SK-N-SH (cell line): ENCODE data around the gene VIPR2. TPM values are rescaled to one million over a fixed set of nuclear protein-coding genes. Genes with fewer than 3 reads are reported as not detected.

Experiments
- CTCF ChIA-PET: fragments of 300-600, 350-600 bp; formaldehyde crosslinking; extraction: SDS; loops from one replicate; lab custom pipeline; 2021; lab: Yijun Ruan, JAX
- POLR2A ChIA-PET: fragments of 350-600 bp; sonication (Branson Sonifier 250); formaldehyde crosslinking; extraction: SDS; loops from one replicate; lab custom pipeline; 2020; ENCODE audit warnings: antibody characterized with exemption, inconsistent platforms; lab: Yijun Ruan, JAX
- DNase-seq: peaks from one replicate; pipeline ENCODE4 v3.0.0; 2012
- H2AFZ ChIP-seq: fragments of 200-600 bp; sonication (generic); 2 replicates; pipeline ENCODE4 v1.8.1; 2016; ENCODE audit warnings: antibody characterized with exemption, mild to moderate bottlenecking, low read depth
- H3F3A ChIP-seq: fragments of 200-600 bp; sonication (generic); replicated peaks from 2 replicates; pipeline ENCODE3; 2016; ENCODE audit warnings: antibody characterized with exemption, mild to moderate bottlenecking; ENCODE audit not compliant: insufficient read depth
- H3K27ac ChIP-seq, 2 experiments: fragments of 200-500 bp in 1 of 2; fragments of 200-600 bp in 1 of 2; sonication (Bioruptor generic) in 1 of 2; sonication (generic), shearing (Covaris generic) in 1 of 2; 2 replicates each; pipeline versions ENCODE4 v1.5.1 to v1.6.1; 2014 to 2016; ENCODE audit warnings: low read depth in 2 of 2, inconsistent platforms in 1 of 2, low read length in 1 of 2, mild to moderate bottlenecking in 1 of 2, mixed read lengths in 1 of 2
- H3K27me3 ChIP-seq: fragments of 200-600 bp; sonication (generic), shearing (Covaris generic); 2 replicates; pipeline ENCODE4 v1.6.1; 2016; ENCODE audit warnings: mixed run types; ENCODE audit not compliant: insufficient read depth
- H3K36me3 ChIP-seq, 2 experiments: fragments of 200-500 bp in 1 of 2; fragments of 200-600 bp in 1 of 2; sonication (Bioruptor generic) in 1 of 2; sonication (generic) in 1 of 2; replicated peaks in 1 of 2; 2 replicates each; pipeline versions ENCODE3 to v1.5.1; 2014 to 2016; ENCODE audit warnings: low read length in 1 of 2, mild to moderate bottlenecking in 1 of 2; ENCODE audit not compliant: insufficient read depth in 2 of 2, control insufficient read depth in 1 of 2
- H3K4me1 ChIP-seq, 2 experiments: fragments of 200-500 bp in 1 of 2; fragments of 200-600 bp in 1 of 2; sonication (Bioruptor generic) in 1 of 2; sonication (generic), shearing (Covaris generic) in 1 of 2; 2 replicates each; pipeline versions ENCODE4 v1.5.1 to v1.6.1; 2014 to 2016; ENCODE audit warnings: low read depth in 1 of 2, low read length in 1 of 2, mixed run types in 1 of 2; ENCODE audit not compliant: insufficient read depth in 2 of 2, control insufficient read depth in 1 of 2
- H3K4me2 ChIP-seq: fragments of 200-600 bp; sonication (generic), shearing (Covaris generic); 2 replicates; pipeline ENCODE4 v1.6.1; 2017; ENCODE audit warnings: mixed run types
- H3K4me3 ChIP-seq, 2 experiments: fragments of 200-500 bp in 1 of 2; fragments of 200-600 bp in 1 of 2; sonication (Bioruptor generic) in 1 of 2; sonication (generic), shearing (Covaris generic) in 1 of 2; 2 replicates each; pipeline versions ENCODE4 v1.5.1 to v1.8.1; 2014 to 2016; ENCODE audit warnings: low read depth in 2 of 2, inconsistent platforms in 1 of 2, low read length in 1 of 2, mild to moderate bottlenecking in 1 of 2, mixed read lengths in 1 of 2, moderate library complexity in 1 of 2
- H3K79me2 ChIP-seq: fragments of 200-600 bp; sonication (generic); 2 replicates; pipeline ENCODE4 v1.8.1; 2017; ENCODE audit warnings: mild to moderate bottlenecking; ENCODE audit not compliant: insufficient read depth
- H3K9ac ChIP-seq: fragments of 200-600 bp; sonication (generic); 2 replicates; pipeline ENCODE4 v1.6.1; 2017; ENCODE audit warnings: mixed run types
- H3K9me2 ChIP-seq: fragments of 200-600 bp; sonication (generic); 2 replicates; pipeline ENCODE4 v1.6.1; 2017; ENCODE audit warnings: mixed run types
- H3K9me3 ChIP-seq: fragments of 200-600 bp; sonication (generic); 2 replicates; pipeline ENCODE4 v1.6.1; 2017; ENCODE audit warnings: mixed run types, mild to moderate bottlenecking, moderate library complexity
- H4K20me1 ChIP-seq: fragments of 200-600 bp; sonication (generic); 2 replicates; pipeline ENCODE4 v1.6.1; 2017; ENCODE audit warnings: mild to moderate bottlenecking, mixed run types; ENCODE audit not compliant: insufficient read depth
- CTCF ChIP-seq: fragments of 200-600 bp; sonication (generic); IDR thresholded peaks from 2 replicates; pipeline ENCODE4 v1.6.1; 2017; ENCODE audit warnings: antibody characterized with exemption, mild to moderate bottlenecking, moderate library complexity
- ELF1 ChIP-seq: IDR thresholded peaks from 2 replicates; pipeline ENCODE4 v1.4.0; 2012
- EP300 ChIP-seq, 2 experiments: IDR thresholded peaks; 2 replicates each; pipeline versions ENCODE4 v1.4.0 to v1.6.1; 2012; ENCODE audit warnings: borderline replicate concordance in 1 of 2, low read depth in 1 of 2, low read length in 1 of 2
- EZH2phosphoT487 ChIP-seq: fragments of 200-600 bp; sonication (generic); IDR thresholded peaks from 2 replicates; pipeline ENCODE4 v1.6.1; 2017; ENCODE audit warnings: low read depth, mixed run types, mild to moderate bottlenecking, antibody characterized with exemption, moderate library complexity, borderline replicate concordance
- FOSL2 ChIP-seq: IDR thresholded peaks from 2 replicates; pipeline ENCODE4 v1.4.0; 2012; ENCODE audit warnings: low read depth, mild to moderate bottlenecking, moderate library complexity, borderline replicate concordance
- FOXM1 ChIP-seq: IDR thresholded peaks from 2 replicates; pipeline ENCODE4 v1.4.0; 2012; ENCODE audit warnings: low read depth, mild to moderate bottlenecking
- GABPA ChIP-seq: IDR thresholded peaks from 2 replicates; pipeline ENCODE4 v1.4.0; 2012; ENCODE audit warnings: low read depth, mild to moderate bottlenecking
- IRF3 ChIP-seq: fragments of 150-350 bp; IDR thresholded peaks from 2 replicates; pipeline ENCODE4 v1.6.1; 2016; ENCODE audit warnings: mild to moderate bottlenecking, low read depth, low read length
- MEF2A ChIP-seq: IDR thresholded peaks from 2 replicates; pipeline ENCODE4 v1.4.0; 2012; ENCODE audit warnings: low read depth, borderline replicate concordance
- MXI1 ChIP-seq: IDR thresholded peaks from 2 replicates; pipeline ENCODE4 v1.6.1; 2012; ENCODE audit warnings: mild to moderate bottlenecking, low read depth, low read length, improper control_type of control experiment
- NRF1 ChIP-seq: IDR thresholded peaks from 2 replicates; pipeline ENCODE4 v1.6.1; 2012; ENCODE audit warnings: low read depth, mild to moderate bottlenecking, low read length
- RFX5 ChIP-seq: IDR thresholded peaks from 2 replicates; pipeline ENCODE4 v1.6.1; 2012; ENCODE audit warnings: mild to moderate bottlenecking, improper control_type of control experiment, low read length
- RXRA ChIP-seq: IDR thresholded peaks from 2 replicates; pipeline ENCODE4 v1.4.0; 2012; ENCODE audit warnings: low read depth, mild to moderate bottlenecking, borderline replicate concordance
- SIN3A ChIP-seq: IDR thresholded peaks from 2 replicates; pipeline ENCODE4 v1.6.1; 2012; ENCODE audit warnings: low read depth, mild to moderate bottlenecking, low read length, moderate library complexity, borderline replicate concordance
- SMC3 ChIP-seq: IDR thresholded peaks from 2 replicates; pipeline ENCODE4 v1.6.1; 2012; ENCODE audit warnings: low read depth, low read length, improper control_type of control experiment
- TAF1 ChIP-seq: IDR thresholded peaks from 2 replicates; pipeline ENCODE4 v1.6.1; 2012; ENCODE audit warnings: low read depth, mild to moderate bottlenecking, low read length, moderate library complexity, borderline replicate concordance
- TCF12 ChIP-seq: IDR thresholded peaks from 2 replicates; pipeline ENCODE4 v1.4.0; 2012
- TEAD4 ChIP-seq: IDR thresholded peaks from 2 replicates; pipeline ENCODE4 v1.4.0; 2012; ENCODE audit warnings: mild to moderate bottlenecking, borderline replicate concordance; ENCODE audit not compliant: insufficient read depth
- USF1 ChIP-seq: IDR thresholded peaks from 2 replicates; pipeline ENCODE4 v1.4.0; 2012; ENCODE audit warnings: low read depth, borderline replicate concordance
- YY1 ChIP-seq: IDR thresholded peaks from 2 replicates; pipeline ENCODE4 v1.4.0; 2012; ENCODE audit warnings: low read depth, mild to moderate bottlenecking
- WGBS: methylation state at CpG from one replicate; pipeline ENCODE4 v1.1.6; 2017; ENCODE audit warnings: low lambda C conversion rate; 5-methylcytosine and 5-hydroxymethylcytosine counted together
- polyA plus RNA-seq, 3 experiments: library from polyadenylated mRNA; depleted of rRNA; stranded (reverse); fragments of >200 nt; gene quantifications; 2 replicates each; pipeline ENCODE4 v1.2.3, GENCODE V29; 2012

Gene VIPR2
- polyA plus RNA-seq, 1 of the 3 experiments (the other 2 are of a cell fraction), result not detected

- peak overlapping the region in 1 of 2 experiments; percentile 37; a peak in 1 of 4 replicates for H3K4me3 ChIP-seq
- POLR2A ChIA-PET, result interaction anchor here (0.9 kb wide), 1 partner anchor 20 kb away, joined by 3 read pairs; no protein-coding TSS in a partner anchor
- CTCF ChIA-PET, result interaction anchor here (1.0 kb wide), 1 partner anchor 20 kb away, joined by 3 read pairs; no protein-coding TSS in a partner anchor
- TF ChIP-seq MXI1, result no peak
- no peak for TF ChIP-seq TEAD4
- no peak for TF ChIP-seq USF1
- TF ChIP-seq FOXM1, result no peak
- TF ChIP-seq EP300 (IDR thresholded peaks at IDR 0.05; ENCODE audit: borderline replicate concordance in 1 of 2, low read depth in 1 of 2, low read length in 1 of 2), result no peak
- no peak for TF ChIP-seq RFX5
- TF ChIP-seq RXRA, result no peak
- TF ChIP-seq SMC3, result no peak
- no peak for TF ChIP-seq NRF1
- TF ChIP-seq TCF12, result no peak
- no peak for TF ChIP-seq MEF2A
- no peak for TF ChIP-seq TAF1
- no peak for TF ChIP-seq GABPA
- TF ChIP-seq ELF1, result no peak
- no peak for TF ChIP-seq EZH2phosphoT487
- no peak for TF ChIP-seq CTCF
- no peak for TF ChIP-seq YY1
- no peak for TF ChIP-seq FOSL2
- no peak for TF ChIP-seq IRF3
- TF ChIP-seq SIN3A, result no peak
- TF ChIP-seq, all 33 proteins: peak for 0
- Histone ChIP-seq H3K9me3 (no peaks in the 10 kb centered on the region), H2AFZ (no peak overlapping the region), H4K20me1 (no peaks in the 10 kb centered on the region), H3K27me3 (peaks cover 14% of the 10 kb centered on the region; the same call in 1 of the 2 replicates), H3K4me2 (no peak overlapping the region), H3K9me2 (no peaks in the 10 kb centered on the region), H3K27ac (no peak overlapping the region), H3K36me3 (no peaks in the 10 kb centered on the region), H3K4me1 (peaks cover 0 to 6% of the 10 kb centered on the region in 2 experiments; a peak in 1 of 4 replicates), H3F3A (no peaks in the 10 kb centered on the region), H3K79me2 (no peaks in the 10 kb centered on the region), H3K9ac (no peak overlapping the region)
- DNase-seq, result peak; percentile 71
- WGBS, result 32% methylated on average over 32 of the region's 32 CpGs
Observed at GRCh38 chr7:158997110-158997453, 147.6 kb downstream of the VIPR2 start.
